PC-9 (cell line): ENCODE measurements around the gene ZNF491.

Experiments
- CTCF ChIP-seq: fragments of 200-600 bp; sonication (generic); conservative IDR thresholded peaks from 2 replicates; pipeline ENCODE4 v1.6.1; 2017; ENCODE audit warnings: mixed run types, antibody characterized with exemption, mild to moderate bottlenecking, moderate library complexity
- EZH2 ChIP-seq: fragments of 200-600 bp; sonication (generic); IDR thresholded peaks from 2 replicates; pipeline ENCODE4 v1.8.0; 2017; ENCODE audit warnings: antibody characterized with exemption, low read depth

GRCh38 chr19:11754663-11755062 lies 43.7 kb upstream of the ZNF491 start:
- TF ChIP-seq CTCF = no peak
- no peak for TF ChIP-seq EZH2
